GM21423 (cell line): ENCODE measurements around the gene RAB29.
"Not testable (repeated sequence)": the region's sequence is repeated elsewhere in the genome, so short reads cannot be mapped to it uniquely, and the experiment has no call there.

Experiments used
- ATAC-seq: cut with Tn5 transposase; IDR thresholded peaks from one replicate; pipeline ENCODE4 v1.9.1; 2021; ENCODE audit warnings: mild to moderate bottlenecking, moderate library complexity; ENCODE audit not compliant: unreplicated experiment

Gene RAB29

GRCh38 chr1:205775015-205775716, at the start of gene RAB29:
Gene RAB29, minus strand, starts transcription at chr1:205775482. Its CDS starts 526 bp downstream, at chr1:205774956.
- ATAC-seq = peak; percentile 75

DNA sequence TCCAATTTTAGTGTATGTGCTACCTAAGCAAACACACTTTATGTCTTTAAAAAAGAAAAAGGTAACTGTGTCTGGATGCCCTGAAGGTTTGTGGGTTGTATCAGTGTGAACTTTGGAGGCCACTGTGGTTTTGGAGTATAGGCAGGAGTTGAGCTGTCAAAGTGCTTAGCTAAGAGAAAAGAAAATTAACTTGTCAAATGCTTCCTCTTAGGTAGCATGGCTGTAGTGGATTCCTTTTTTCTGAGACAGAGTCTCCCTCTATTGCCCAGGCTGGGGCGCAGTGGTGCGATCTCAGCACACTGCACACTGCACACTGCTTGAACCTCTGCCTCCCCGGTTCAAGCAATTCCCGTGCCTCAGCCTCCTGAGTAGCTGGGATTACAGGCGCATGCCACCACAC, 48.9 kb upstream of the RAB29 start:
- no peak for ATAC-seq

- not testable (repeated sequence) for ATAC-seq
Measured at GRCh38 chr1:205823260-205823659, 48.0 kb upstream of the RAB29 start.

DNA sequence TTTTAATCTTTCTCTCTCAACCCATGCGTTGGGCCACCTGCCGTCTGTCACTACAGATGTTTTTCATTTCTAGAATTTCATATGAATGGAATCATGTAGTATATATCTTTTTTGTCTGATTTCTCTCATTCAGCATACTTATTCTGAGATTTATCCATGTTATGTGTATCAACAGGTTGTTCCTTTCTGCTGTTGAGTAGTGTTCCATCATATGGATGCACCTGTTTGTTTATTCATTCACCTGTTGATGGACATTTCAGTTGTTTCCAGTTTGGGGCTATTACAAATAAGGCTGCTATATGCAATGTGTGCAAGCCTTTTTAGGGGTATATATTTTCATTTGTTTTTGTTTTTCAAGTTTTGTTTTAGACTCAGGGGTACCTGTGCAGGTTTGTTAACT, 47.1 kb upstream of the RAB29 start:
- no peak for ATAC-seq

- ATAC-seq = no peak
Measured at GRCh38 chr1:205817988-205818387, 42.7 kb upstream of the RAB29 start.

GRCh38 chr1:205817364-205817763, 42.1 kb upstream of the RAB29 start:
- ATAC-seq = no peak

DNA sequence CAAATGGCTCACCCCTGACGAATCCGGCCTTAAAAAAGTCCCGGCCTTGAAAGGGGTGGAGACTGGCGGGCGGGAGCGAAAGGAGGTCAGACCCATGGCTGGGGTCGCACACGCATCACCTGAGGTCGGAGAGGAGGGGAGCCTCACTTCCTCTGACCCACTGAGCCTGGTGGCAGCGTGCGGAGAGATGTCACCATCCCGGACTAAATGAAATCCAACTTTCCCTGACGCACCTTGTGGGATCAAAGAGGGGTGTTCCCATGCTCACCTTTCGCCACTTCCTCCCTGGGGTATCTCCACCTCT, 38.4 kb upstream of the RAB29 start:
- ATAC-seq = no peak

GRCh38 chr1:205812878-205813754, 37.8 kb upstream of the RAB29 start, which contains the start of gene SLC41A1:
Gene SLC41A1, minus strand, starts transcription at chr1:205813198. Its CDS starts 2,757 bp downstream, at chr1:205810441.
- peak; percentile 90 for ATAC-seq

DNA sequence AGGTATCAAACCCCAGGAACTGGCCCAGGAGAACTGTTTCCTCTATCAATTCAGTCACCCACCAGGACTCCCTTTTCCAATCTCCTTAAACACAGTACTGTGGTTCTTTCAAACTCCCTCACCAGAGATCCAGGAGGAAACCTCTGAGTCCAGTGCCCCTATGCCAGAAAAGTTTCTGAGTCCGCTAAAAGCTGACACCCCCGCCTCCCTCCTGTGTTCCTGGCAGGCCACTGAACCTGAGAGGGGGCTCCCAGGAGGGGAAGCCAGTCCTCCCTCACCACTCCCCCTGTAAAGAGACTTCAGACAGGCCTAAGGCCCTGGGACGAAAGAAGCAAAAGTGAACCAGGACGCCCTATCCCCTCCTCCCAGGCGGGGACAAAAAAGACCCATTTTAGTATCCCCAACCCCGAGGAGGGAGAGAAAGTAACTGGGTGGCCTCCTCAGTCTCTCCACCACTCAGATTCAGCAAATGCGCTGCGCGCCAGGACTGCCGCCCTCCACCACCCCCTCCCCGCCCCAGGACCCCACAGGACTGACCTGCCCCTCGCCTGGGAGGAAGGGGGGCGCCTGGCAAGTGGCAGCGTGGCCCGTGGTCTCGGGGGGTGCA, 37.1 kb upstream of the RAB29 start:
- no peak for ATAC-seq

GRCh38 chr1:205811660-205812059, 36.4 kb upstream of the RAB29 start:
- no peak for ATAC-seq

GRCh38 chr1:205810448-205811157, 35.3 kb upstream of the RAB29 start:
- ATAC-seq = no peak

DNA sequence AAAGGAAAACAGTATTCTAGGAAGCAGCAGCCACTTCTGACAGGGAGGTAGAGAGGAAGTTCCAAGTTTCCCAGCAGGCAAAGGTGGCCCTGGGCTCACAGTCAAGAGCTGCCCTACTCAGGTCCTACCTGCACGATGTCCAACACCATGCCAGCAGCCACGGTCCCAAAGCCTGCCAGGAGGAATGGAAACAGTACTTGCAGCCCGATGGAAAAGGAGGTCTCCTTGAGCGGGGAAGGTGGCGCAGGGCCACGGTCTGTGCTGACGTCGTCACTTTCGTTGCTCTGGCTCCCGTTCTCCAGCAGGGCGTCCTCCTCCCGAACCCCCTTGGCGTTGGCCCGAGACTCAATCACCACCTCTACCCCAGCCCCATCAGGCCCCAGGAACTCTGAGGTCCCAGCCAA, 34.7 kb upstream of the RAB29 start:
- ATAC-seq = no peak

- ATAC-seq = no peak
Measured at GRCh38 chr1:205809469-205809868, 34.2 kb upstream of the RAB29 start.

DNA sequence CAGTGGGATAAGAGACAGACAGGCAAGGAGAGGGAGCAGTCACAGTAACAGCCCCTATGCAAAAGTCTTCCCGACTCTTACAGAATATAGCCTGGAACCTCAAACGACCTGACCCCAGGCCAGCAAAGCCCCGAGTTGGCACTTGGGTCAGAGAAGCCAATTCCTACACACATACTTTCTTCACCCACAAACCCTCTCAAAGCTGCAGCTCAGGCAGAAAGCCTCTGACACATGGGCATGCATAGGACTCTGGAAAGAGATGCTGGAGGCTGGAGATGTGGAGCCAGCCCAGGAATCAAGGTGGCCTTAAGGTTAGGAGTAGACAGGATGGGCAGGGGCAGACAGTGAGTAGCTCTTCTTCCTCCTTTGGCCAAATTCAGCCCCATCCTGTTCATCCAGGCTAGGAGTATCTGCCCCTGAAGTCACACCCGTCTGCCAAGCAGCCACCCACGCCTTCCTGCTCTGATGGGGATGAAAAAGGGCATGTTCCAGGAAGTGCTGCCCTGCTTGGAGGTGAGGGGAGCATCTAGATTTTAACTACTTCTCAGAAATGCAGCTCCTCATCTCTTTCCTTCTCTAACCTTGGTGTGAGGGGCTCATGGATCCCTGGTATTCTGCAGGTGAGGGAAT, 29.9 kb upstream of the RAB29 start:
- ATAC-seq = no peak

- no peak for ATAC-seq
Measured at GRCh38 chr1:205804605-205805004, 29.3 kb upstream of the RAB29 start.

DNA sequence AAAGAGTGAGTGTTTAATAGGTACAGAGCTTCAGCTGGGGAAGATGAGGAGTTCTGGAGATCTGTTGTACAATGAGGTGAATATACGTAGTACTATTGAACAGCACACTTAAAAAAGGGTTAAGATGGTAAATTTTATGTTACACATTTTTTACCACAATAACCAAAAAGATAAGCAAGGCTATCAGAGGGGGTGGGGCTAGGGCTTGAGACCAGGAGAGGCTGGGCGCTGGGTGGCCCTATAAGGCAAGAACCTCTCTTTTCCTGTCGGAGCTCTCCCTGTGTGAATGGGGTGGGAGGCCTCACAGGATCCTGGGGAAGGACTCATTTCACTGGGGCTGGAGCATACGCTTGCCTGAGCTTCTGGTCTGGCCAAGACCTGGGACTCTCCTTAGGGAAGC, 28.7 kb upstream of the RAB29 start:
- ATAC-seq = no peak

DNA sequence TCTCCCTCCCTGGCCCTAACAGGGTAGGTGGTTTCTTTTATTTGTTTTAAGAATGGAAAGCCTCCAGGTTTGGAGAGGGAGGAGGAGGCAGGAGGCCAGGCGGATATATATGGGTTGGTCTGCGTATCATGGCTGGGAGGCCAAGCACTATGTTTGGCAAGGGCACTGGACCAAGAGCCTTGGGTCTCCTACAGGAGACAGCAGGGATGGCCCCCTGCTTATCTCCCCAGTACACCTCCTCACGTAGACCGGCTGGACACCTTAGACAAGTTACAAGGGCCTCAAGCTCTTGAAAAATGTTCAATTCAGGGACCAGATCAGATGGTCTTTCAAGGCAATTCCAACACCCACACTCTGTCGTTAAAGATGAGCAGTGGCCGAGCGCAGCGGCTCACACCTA, 26.8 kb upstream of the RAB29 start:
- ATAC-seq = no peak

DNA sequence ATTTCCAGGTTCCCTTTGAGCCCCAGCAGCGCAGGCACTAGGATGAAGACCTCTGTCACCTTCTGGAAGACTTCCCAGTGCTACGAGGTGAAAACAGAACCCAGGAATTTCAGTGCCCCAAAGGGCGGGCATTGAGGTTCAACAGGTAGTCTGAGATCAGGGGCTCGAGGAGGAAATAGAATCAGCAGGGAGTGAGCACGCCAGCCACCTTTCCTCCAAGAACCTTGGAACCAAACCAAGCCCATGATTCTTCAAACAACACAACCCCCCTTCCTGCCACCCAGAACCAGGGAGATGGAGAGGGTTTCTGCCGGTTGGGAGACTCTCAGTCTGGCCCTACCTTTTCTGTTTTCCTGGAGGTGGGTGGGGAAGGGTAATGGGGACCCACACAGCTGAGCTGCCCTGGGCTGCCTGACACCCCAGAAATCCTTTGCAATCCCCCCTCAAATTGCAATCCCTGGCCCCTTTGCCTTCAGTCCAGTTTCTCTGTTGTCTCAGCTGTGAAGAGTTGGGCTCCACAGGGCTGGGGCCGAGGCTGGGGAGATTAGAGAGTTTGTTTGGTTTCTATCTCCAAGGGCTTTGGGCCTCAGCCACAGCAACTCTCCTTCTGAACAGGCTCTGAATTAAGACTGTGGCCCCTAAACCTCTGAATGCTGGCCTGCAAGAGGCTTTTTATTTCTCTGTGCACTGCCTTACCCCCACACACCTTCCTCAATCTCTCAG, 25.9 kb upstream of the RAB29 start:
- ATAC-seq = no peak

DNA sequence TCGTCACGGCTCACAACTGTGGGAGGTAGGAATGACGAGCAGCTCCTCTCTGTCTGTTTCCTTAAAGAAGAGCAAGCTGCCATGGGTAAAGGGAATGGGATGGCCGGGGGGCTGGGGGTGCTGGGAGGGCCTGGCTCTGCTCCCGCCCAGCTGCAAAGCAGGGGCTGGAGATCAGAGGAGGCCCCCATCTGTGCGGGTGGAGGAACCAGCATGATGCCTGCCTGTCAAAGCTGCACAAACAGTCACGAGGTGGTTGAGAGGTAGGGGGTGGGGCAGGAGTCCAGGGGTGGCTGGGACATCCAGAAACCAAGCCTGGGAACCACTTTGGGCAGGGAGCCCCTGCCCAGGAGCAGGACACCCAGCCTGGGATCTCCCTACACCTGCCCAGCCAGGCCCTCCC, 25.1 kb upstream of the RAB29 start:
- ATAC-seq = no peak

GRCh38 chr1:205798577-205798976, 23.3 kb upstream of the RAB29 start:
- no peak for ATAC-seq
